Measurements from ENCODE around the gene MTERF1. TPM values are rescaled to one million over a fixed set of nuclear protein-coding genes. Genes with fewer than 3 reads are reported as not detected.

MTERF1 gene
- polyA plus RNA-seq, 1 experiment = 3.6 TPM

GRCh38 chr7:91880016-91880412 lies 488 bp downstream of the MTERF1 start:
- Histone ChIP-seq H3K4me3 (ENCODE audit: low read depth, low read length) (peak overlapping the region; percentile 90), H3K27me3 (ENCODE audit: control insufficient read depth, insufficient read depth, low read length) (no peaks in the 10 kb centered on the region), H3K36me3 (ENCODE audit: control insufficient read depth, insufficient read depth, low read length) (no peaks in the 10 kb centered on the region; the same call in 1 of the 2 replicates)
- TF ChIP-seq CTCF (IDR thresholded peaks at IDR 0.05; ENCODE audit: insufficient read depth, low read depth, low read length) = no peak
- DNase-seq (ENCODE audit: low read depth) = no peak
- ChIA-PET CTCF (interaction anchor here (0.6 to 1.8 kb wide), 13 partner anchors 11 to 826 kb away, joined by 3 to 16 read pairs (median 4); partner anchors contain the start of gene GATAD1), POLR2A (no interaction called here)

- no peak for DNase-seq (ENCODE audit: low read depth)
- no peaks in the 10 kb centered on the region for H3K27me3 ChIP-seq (ENCODE audit: control insufficient read depth, insufficient read depth, low read length)
- POLR2A ChIA-PET = no interaction called here
- CTCF ChIA-PET = interaction anchor here (1.1 to 1.6 kb wide), 3 partner anchors 39 to 571 kb away, joined by 3 to 8 read pairs (median 3); partner anchors contain the start of gene GATAD1
- TF ChIP-seq CTCF (IDR thresholded peaks at IDR 0.05; ENCODE audit: insufficient read depth, low read depth, low read length) = 0 out of 2 replicates have a peak, but pooled peaks have one; percentile 23
- no peaks in the 10 kb centered on the region; the same call in 1 of the 2 replicates for H3K36me3 ChIP-seq (ENCODE audit: control insufficient read depth, insufficient read depth, low read length)
- no peak overlapping the region for H3K4me3 ChIP-seq (ENCODE audit: low read depth, low read length)
These were observed 3.9 kb downstream of the MTERF1 start for GRCh38 chr7:91876391-91877133.

- Histone ChIP-seq H3K36me3 (ENCODE audit: control insufficient read depth, insufficient read depth, low read length) (no peaks in the 10 kb centered on the region; the same call in 1 of the 2 replicates), H3K27me3 (ENCODE audit: control insufficient read depth, insufficient read depth, low read length) (no peaks in the 10 kb centered on the region), H3K4me3 (ENCODE audit: low read depth, low read length) (no peak overlapping the region)
- TF ChIP-seq CTCF (IDR thresholded peaks at IDR 0.05; ENCODE audit: insufficient read depth, low read depth, low read length) = no peak
- DNase-seq (ENCODE audit: low read depth) = no peak
- ChIA-PET POLR2A (no interaction called here), CTCF (interaction anchor here (1.1 to 1.6 kb wide), 3 partner anchors 40 to 572 kb away, joined by 3 to 8 read pairs (median 3); partner anchors contain the start of gene GATAD1)
These were observed 4.7 kb downstream of the MTERF1 start for GRCh38 chr7:91875851-91876250.

- Histone ChIP-seq H3K27me3 (ENCODE audit: control insufficient read depth, insufficient read depth, low read length) (no peaks in the 10 kb centered on the region), H3K4me3 (ENCODE audit: low read depth, low read length) (no peak overlapping the region), H3K36me3 (ENCODE audit: control insufficient read depth, insufficient read depth, low read length) (no peaks in the 10 kb centered on the region; the same call in 1 of the 2 replicates)
- TF ChIP-seq CTCF (IDR thresholded peaks at IDR 0.05; ENCODE audit: insufficient read depth, low read depth, low read length) = no peak
- DNase-seq (ENCODE audit: low read depth) = no peak
- ChIA-PET POLR2A (no interaction called here), CTCF (interaction anchor here (1.0 kb wide), 2 partner anchors 8 to 43 kb away, joined by 3 to 4 read pairs; no protein-coding TSS in a partner anchor)
These were observed 7.6 kb downstream of the MTERF1 start for GRCh38 chr7:91872928-91873327.

- DNase-seq (ENCODE audit: low read depth) = no peak
- ChIA-PET CTCF (interaction anchor here (1.0 kb wide), 1 partner anchor 9 kb away, joined by 3 read pairs; no protein-coding TSS in a partner anchor), POLR2A (no interaction called here)
- no peaks in the 10 kb centered on the region for H3K27me3 ChIP-seq (ENCODE audit: control insufficient read depth, insufficient read depth, low read length)
- H3K36me3 ChIP-seq (ENCODE audit: control insufficient read depth, insufficient read depth, low read length) = no peaks in the 10 kb centered on the region
- no peak overlapping the region for H3K4me3 ChIP-seq (ENCODE audit: low read depth, low read length)
- TF ChIP-seq CTCF (IDR thresholded peaks at IDR 0.05; ENCODE audit: insufficient read depth, low read depth, low read length) = no peak
These were observed 8.4 kb downstream of the MTERF1 start for GRCh38 chr7:91872069-91872468.
